Fibroblast of lung (primary cell): ENCODE results near the gene TOR4A.

Source experiments
- CTCF ChIP-seq, 2 donors: IDR thresholded peaks in 1 of 2; conservative IDR thresholded peaks in 1 of 2; 1 replicate in 1 of 2; 2 replicates in 1 of 2; pipeline ENCODE4 v1.5.1; 2011 to 2012; ENCODE audit warnings: low read length in 2 of 2, control low read depth in 1 of 2, inconsistent platforms in 1 of 2, low read depth in 1 of 2, mild to moderate bottlenecking in 1 of 2
- EZH2 ChIP-seq: IDR thresholded peaks from 2 replicates; pipeline ENCODE4 v1.5.1; 2012; ENCODE audit warnings: low read length, control low read depth, mild to moderate bottlenecking; ENCODE audit errors: missing control alignments

GRCh38 chr9:137319739-137320551 lies 42.4 kb downstream of the TOR4A start:
- TF ChIP-seq CTCF (conservative IDR thresholded peaks at IDR 0.05 in 1 of 2, IDR thresholded peaks at IDR 0.05 in 1 of 2; ENCODE audit: low read depth in 1 of 2, low read length in 2 of 2) (no peak), EZH2 (no peak)
